Epithelial cell of umbilical artery (primary cell): ENCODE measurements around the gene ZNF362. TPM values are rescaled to one million over a fixed set of nuclear protein-coding genes. Genes with fewer than 3 reads are reported as not detected.

ENCODE experiments used
- total RNA-seq: library from RNA; depleted of rRNA; stranded (reverse); fragments of >200 nt; gene quantifications from 2 replicates; pipeline ENCODE4 v1.2.3, GENCODE V29; 2014

The ZNF362 gene
- total RNA-seq: 1.9 and 3.2 TPM in 2 replicates

DNA sequence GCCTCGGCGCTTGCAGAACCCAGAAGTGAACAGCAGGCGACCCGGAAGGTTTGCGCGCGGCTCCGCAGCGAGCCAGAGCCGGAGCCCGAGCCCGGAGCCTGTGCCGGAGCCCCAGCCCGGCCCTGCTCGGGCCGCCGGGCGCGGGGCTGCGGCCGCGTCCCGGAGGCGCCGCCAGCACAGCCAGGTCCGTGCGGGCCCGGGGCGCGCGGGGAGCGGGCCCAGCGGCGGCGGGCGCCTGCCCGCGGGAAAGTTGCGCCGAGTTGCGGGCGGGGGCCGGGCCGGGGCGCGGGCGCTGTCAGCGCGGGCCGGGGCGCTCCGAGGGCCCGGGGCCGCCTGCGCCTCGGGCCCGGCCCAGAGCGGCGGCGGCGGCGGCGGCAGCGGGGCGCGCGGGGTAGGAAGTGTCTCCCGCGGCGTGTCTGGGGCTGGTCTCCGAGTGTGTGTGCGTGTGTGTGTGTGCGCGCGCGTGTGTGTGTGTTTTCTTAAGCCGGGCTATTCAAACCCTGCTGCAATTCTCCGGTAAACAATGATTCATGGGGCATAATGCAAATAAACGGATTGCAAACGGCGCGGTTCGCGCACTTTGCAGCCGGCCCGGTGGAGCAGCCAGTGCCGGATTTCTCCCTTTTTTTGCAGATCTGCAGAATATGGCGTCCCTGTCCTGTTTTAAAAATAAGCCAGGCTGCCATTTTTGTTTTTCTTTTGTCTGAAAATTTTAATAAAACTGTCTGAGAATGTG, at the start of gene ZNF362:
Gene ZNF362, plus strand, starts transcription at position 22 of the 736 bp plus-strand sequence. CDS start 14,083 bp downstream, outside the sequence.

GRCh38 chr1:33320619-33321165, 64.4 kb downstream of the ZNF362 start, which contains the start of gene A3GALT2:
A3GALT2 (minus strand) TSS chr1:33321098; CDS start chr1:33321098, 0 bp downstream.

Other genes with a start within 250 kb of the ZNF362 start
- gene AK2, start 219.6 kb upstream of the ZNF362 start, total RNA-seq: 170 and 197 TPM in 2 replicates
- gene AZIN2, start 175.3 kb upstream of the ZNF362 start, total RNA-seq: 0.46 and 1.9 TPM in 2 replicates
- gene TRIM62, start 74.4 kb upstream of the ZNF362 start, total RNA-seq: 1.1 and 1.9 TPM in 2 replicates
- gene A3GALT2, start 64.6 kb downstream of the ZNF362 start, total RNA-seq: not detected in 2 replicates
- gene PHC2, start 174.6 kb downstream of the ZNF362 start, total RNA-seq: 56.1 and 59.1 TPM in 2 replicates
- gene ZSCAN20, start 216.2 kb downstream of the ZNF362 start, total RNA-seq: 7.5 and 13.4 TPM in 2 replicates